GM10248 (cell line): ENCODE measurements around the gene EIF4H.

Experiments
- CTCF ChIA-PET: fragments of 300-600 bp; sonication (Branson Sonifier 250); formaldehyde crosslinking; extraction: SDS; loops from one replicate; lab custom pipeline; 2021; ENCODE audit warnings: antibody characterized with exemption; lab: Yijun Ruan, JAX
- POLR2A ChIA-PET: fragments of 350-650 bp; sonication (Branson Sonifier 250); formaldehyde crosslinking; extraction: SDS; loops from one replicate; lab custom pipeline; 2020; ENCODE audit warnings: antibody characterized with exemption; lab: Yijun Ruan, JAX
- DNase-seq: peaks from one replicate; pipeline ENCODE4 v3.0.0; 2012; ENCODE audit errors: extremely low spot score
- TF ChIP-seq, protein P1 (sequence below): IDR thresholded peaks from 2 replicates; pipeline ENCODE4 v1.5.1; 2012; ENCODE audit warnings: mild to moderate bottlenecking, low read depth; ENCODE audit errors: extremely low read depth, missing control alignments, control extremely low read depth

Gene EIF4H

DNA sequence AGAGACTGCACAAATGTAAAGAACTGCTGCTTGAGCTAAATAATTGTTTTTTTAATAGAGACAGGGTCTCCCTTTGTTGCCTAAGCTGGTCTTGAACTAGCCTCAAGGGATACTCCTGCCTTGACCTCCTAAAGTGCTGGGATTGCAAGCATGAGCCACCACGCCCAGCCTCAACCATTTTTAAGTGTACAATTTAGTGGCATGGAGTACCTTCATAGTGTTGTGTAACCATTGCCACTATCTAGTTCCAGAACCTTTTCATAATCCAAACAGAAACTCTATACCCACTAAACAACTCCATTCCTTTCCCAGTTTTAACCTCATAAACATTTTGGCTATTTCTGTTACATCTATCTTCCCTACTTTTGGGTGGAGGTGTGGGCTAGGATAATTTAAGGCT, 6.7 kb downstream of the EIF4H start:
- ChIA-PET POLR2A (interaction anchor here (0.5 kb wide), 1 partner anchor 18 kb away, joined by 4 read pairs; no protein-coding TSS in a partner anchor), CTCF (interaction anchor here (0.9 to 4.9 kb wide), 6 partner anchors 9 to 220 kb away, joined by 3 to 21 read pairs (median 8); no protein-coding TSS in a partner anchor)
- TF ChIP-seq, protein P1, sequence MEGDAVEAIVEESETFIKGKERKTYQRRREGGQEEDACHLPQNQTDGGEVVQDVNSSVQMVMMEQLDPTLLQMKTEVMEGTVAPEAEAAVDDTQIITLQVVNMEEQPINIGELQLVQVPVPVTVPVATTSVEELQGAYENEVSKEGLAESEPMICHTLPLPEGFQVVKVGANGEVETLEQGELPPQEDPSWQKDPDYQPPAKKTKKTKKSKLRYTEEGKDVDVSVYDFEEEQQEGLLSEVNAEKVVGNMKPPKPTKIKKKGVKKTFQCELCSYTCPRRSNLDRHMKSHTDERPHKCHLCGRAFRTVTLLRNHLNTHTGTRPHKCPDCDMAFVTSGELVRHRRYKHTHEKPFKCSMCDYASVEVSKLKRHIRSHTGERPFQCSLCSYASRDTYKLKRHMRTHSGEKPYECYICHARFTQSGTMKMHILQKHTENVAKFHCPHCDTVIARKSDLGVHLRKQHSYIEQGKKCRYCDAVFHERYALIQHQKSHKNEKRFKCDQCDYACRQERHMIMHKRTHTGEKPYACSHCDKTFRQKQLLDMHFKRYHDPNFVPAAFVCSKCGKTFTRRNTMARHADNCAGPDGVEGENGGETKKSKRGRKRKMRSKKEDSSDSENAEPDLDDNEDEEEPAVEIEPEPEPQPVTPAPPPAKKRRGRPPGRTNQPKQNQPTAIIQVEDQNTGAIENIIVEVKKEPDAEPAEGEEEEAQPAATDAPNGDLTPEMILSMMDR: no peak
- DNase-seq: no peak

DNA sequence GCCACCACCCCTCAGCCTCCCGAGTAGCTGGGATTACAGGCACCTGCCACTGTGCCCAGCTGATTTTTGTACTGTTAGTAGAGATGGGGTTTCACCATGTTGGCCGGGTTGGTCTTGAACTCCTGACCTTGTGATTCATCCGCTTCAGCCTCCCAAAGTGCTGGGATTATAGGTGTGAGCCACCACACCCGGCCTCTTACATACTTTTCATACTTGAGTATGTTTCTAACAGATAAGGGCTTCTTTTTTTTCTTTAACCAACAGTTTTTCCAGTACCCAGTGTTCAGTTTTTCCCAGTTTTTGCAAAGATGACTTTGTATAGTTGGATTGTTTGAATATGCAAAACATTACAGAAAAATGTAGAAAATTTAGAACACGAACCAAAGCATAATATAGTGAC, 7.7 kb downstream of the EIF4H start:
- CTCF ChIA-PET: interaction anchor here (0.7 to 5.5 kb wide), 5 partner anchors 9 to 219 kb away, joined by 3 to 34 read pairs (median 12); no protein-coding TSS in a partner anchor
- no peak for DNase-seq
- POLR2A ChIA-PET: interaction anchor here (1.5 to 2.3 kb wide), 2 partner anchors 12 to 18 kb away, joined by 3 to 7 read pairs; no protein-coding TSS in a partner anchor
- TF ChIP-seq, protein P1: no peak

DNA sequence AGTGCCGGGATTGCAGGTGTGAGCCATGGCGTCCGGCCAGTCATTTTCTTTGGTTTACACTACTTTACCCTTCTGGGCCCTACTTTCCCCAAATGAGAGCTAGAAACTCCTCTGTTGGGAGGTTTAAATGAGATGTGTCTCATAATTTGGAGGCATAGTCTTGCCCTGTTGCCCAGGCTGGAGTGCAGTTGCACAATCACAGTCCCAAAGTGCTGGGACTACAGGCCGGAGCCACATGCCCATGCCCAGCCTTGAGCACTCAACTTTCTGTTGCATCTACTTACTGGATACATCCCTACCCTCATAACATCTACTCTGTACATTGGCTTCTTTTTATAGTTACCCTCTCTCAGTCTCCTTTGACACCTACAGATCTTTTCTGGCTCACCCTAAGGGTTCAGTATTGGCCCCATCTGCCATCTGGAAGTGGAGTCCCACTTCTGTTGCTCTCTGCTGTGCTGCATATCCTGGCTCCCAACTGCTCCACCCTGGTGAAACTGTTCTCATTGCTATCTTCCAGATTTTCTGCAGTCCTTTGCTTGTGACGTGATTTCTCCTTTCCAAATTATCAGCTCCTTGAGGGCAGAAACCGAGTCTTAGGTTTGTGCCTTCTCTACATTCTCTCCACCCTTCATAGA, 8.4 kb downstream of the EIF4H start:
- no peak for DNase-seq
- TF ChIP-seq, protein P1: no peak
- ChIA-PET POLR2A (interaction anchor here (1.5 to 2.3 kb wide), 2 partner anchors 11 to 18 kb away, joined by 3 to 7 read pairs; no protein-coding TSS in a partner anchor), CTCF (interaction anchor here (0.7 to 5.5 kb wide), 7 partner anchors 9 to 218 kb away, joined by 3 to 34 read pairs (median 4); no protein-coding TSS in a partner anchor)

DNA sequence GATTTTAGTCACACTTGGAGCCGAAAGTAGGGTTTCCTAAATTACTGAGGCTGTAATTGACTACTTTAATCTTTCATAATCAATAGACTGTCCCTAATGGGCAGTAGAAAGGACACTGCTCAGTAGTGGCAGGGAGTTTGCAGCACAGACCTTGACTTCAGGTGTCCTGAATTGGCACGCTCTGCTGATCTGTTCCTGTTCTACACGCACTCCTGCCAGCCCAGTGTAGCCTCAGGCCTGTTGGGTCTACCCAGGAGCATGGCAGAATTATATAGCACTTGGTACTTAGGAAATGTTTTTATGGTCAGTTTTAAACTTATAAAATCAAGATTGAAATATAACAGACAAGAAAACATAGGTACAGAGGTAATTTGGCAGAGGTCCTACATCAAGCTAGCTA, 9.0 kb downstream of the EIF4H start:
- TF ChIP-seq, protein P1: no peak
- no peak for DNase-seq
- POLR2A ChIA-PET: interaction anchor here (1.5 to 2.3 kb wide), 3 partner anchors 9 to 17 kb away, joined by 3 to 7 read pairs (median 7); partner anchors contain the start of gene EIF4H
- CTCF ChIA-PET: interaction anchor here (0.6 to 5.5 kb wide), 10 partner anchors 9 to 217 kb away, joined by 3 to 34 read pairs (median 4); partner anchors contain the start of genes EIF4H and LIMK1

DNA sequence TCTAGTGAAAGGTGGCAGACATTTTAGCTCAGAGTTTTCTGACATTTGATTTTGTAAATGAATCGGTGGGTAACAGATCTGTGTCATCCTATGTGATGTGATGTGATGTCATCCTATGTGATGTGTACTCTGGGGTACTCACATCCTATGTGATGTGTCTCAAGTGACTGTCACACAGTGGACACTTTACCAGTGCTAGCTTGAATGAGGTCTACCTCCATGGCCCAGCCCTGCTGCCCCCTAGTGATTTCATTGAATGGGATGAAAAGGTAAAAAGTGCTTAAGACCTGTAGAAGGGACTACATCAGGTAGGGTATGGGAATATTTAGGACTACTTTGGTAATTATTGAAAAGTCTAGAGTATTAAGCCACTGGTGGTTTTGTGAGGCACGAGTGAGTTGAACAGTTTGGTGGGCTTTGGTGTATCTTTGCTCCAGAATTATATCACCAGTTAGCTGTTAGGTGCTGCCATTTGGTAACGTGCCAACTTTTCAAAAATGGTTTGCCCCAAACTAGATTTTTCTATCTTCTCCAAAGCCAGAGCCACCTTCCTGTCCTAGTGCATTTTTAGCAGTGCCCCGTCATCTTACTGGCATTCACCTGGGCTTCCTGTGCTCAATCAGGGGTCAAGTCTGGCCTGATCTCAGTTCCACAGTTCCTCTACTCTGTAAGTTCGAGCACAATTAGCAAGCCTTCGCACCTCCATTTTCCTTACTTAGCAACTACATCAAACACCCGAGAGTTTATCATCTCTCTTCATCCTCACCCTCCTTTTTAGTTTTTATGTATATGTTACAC, 9.7 kb downstream of the EIF4H start:
- ChIA-PET CTCF (interaction anchor here (0.6 to 5.5 kb wide), 12 partner anchors 10 to 217 kb away, joined by 3 to 34 read pairs (median 4); partner anchors contain the start of genes EIF4H and LIMK1), POLR2A (interaction anchor here (0.5 to 2.3 kb wide), 5 partner anchors 10 to 301 kb away, joined by 4 to 7 read pairs (median 5); partner anchors contain the start of gene EIF4H)
- TF ChIP-seq, protein P1: peak; percentile 42
- DNase-seq: no peak

DNA sequence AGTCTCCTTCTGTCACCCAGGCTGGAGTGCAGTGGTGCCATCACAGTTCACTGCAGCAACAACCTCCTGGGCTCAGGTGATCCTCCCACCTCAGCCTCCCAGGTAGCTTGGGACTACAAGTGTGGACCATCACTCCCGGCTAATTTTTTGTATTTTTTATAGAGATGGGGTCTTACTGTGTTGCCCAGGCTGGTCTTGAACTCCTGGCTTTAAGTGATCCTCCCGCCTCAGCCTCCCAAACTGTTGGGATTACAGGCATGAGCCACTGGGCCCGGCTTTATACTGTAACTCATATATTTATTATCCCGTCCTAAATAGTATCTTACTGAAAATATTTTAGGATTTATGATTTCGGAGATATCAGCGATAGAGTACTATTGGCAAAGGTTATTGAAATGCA, 10.9 kb downstream of the EIF4H start:
- ChIA-PET POLR2A (interaction anchor here (0.6 to 2.0 kb wide), 2 partner anchors 11 to 35 kb away, joined by 3 to 7 read pairs; partner anchors contain the start of gene EIF4H), CTCF (interaction anchor here (0.7 to 5.5 kb wide), 4 partner anchors 22 to 146 kb away, joined by 3 to 34 read pairs (median 4); no protein-coding TSS in a partner anchor)
- TF ChIP-seq, protein P1: no peak
- DNase-seq: no peak
